ENCODE data around the gene EIF3L. TPM values are rescaled to one million over a fixed set of nuclear protein-coding genes. Genes with fewer than 3 reads are reported as not detected.

EIF3L gene
- total and polyA plus RNA-seq, 2 of the 8 experiments (the other 6 are each of a cell fraction or from before 2014, with no cell fraction given), result 639 to 886 TPM

DNA sequence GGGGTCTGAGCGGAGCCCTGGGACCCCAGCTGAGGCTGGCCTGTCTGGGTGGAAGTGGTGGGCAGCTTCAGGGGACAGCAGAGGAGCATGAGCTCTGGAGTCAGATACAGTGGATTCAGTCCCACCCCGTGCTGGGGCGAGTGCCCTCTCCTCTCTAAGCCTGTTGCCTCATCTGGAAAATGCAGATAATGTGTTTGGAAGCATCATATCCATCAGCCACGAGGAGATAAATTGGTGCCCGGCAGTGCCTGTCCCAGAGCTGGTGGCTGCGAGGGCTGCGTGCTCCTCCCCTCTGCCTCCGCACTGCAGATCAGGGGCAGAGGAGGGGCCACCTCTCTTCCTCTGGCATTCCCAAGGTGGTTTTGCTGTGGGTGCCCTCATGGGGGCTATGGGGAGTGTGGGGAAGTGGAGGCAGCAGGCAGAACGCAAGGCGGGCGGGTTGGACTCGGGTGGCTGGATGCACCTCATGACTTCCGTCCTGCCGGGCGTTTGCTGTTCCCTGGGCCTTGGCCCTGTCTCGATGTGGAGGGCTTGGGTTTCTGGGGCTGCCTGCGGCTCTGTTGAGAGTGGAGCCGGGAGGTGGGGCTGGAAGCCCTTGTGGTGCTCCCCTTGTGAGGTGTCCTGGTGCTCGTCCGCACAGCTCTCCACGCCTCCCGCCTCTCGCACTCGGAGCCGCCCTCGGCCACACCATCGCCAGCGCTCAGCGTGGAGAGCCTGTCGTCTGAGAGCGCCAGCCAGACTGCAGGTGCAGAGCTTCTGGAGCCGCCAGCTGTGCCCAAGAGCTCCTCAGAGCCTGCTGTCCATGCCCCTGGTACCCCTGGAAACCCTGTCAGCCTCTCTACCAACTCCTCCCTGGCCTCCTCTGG is 77.8 kb downstream of the EIF3L start:
- H3K4me1 ChIP-seq (replicated peaks in 1 of 4; ENCODE audit: control insufficient read depth in 3 of 4, insufficient read depth in 4 of 4, low read length in 3 of 4), result no peaks in the 10 kb centered on the region
- H4K20me1 ChIP-seq (replicated peaks in 1 of 2; ENCODE audit: control insufficient read depth in 1 of 2, insufficient read depth in 2 of 2, low read length in 2 of 2), result peaks cover 0 to 4% of the 10 kb centered on the region in 2 experiments
- H2BK15ac ChIP-seq (ENCODE audit: low read length), result no peak overlapping the region
- H3K4ac ChIP-seq (replicated peaks; ENCODE audit: insufficient read length, low read depth, low read length), result no peak overlapping the region
- H2AK5ac ChIP-seq (ENCODE audit: low read depth, low read length), result no peak overlapping the region
- no peaks in the 10 kb centered on the region for H3K79me1 ChIP-seq (ENCODE audit: low read depth, low read length)
- no peak overlapping the region for H3K27ac ChIP-seq (ENCODE audit: low read depth, low read length)
- no peaks in the 10 kb centered on the region for H3K27me3 ChIP-seq (replicated peaks in 1 of 4; ENCODE audit: control insufficient read depth in 3 of 4, extremely low read depth in 1 of 4, insufficient read depth in 3 of 4, low read length in 3 of 4)
- no peak overlapping the region for H3K9ac ChIP-seq (replicated peaks in 1 of 4; ENCODE audit: extremely low read depth in 1 of 4, low read depth in 3 of 4, low read length in 3 of 4)
- H3K23ac ChIP-seq (ENCODE audit: insufficient read length), result no peak overlapping the region
- no peak overlapping the region for H3K56ac ChIP-seq (replicated peaks; ENCODE audit: insufficient read length, low read depth, low read length)
- H3K9me3 ChIP-seq (ENCODE audit: insufficient read depth in 2 of 2, low read depth in 1 of 2, low read length in 1 of 2), result no peaks in the 10 kb centered on the region
- H3K79me2 ChIP-seq (ENCODE audit: control insufficient read depth in 1 of 2, insufficient read depth in 2 of 2, low read length in 2 of 2), result no peaks in the 10 kb centered on the region
- DNase-seq (ENCODE audit: low read depth in 1 of 2, low spot score in 2 of 2) (no peak), FAIRE-seq (no peak)
- no peak overlapping the region for H2BK12ac ChIP-seq (ENCODE audit: low read depth, low read length)
- H2BK120ac ChIP-seq (replicated peaks; ENCODE audit: low read depth, low read length), result no peak overlapping the region
- no peak overlapping the region for H2BK5ac ChIP-seq (ENCODE audit: low read depth, low read length)
- H4K8ac ChIP-seq (ENCODE audit: extremely low read depth, insufficient read depth, low read length), result no peak overlapping the region
- H3K4me3 ChIP-seq (ENCODE audit: extremely low read depth in 1 of 4, insufficient read depth in 2 of 4, low read depth in 3 of 4, low read length in 4 of 4), result no peak overlapping the region
- no peak overlapping the region for H2BK20ac ChIP-seq (ENCODE audit: low read length)
- 93% methylated on average over 31 of the region's 32 CpGs; no CpG with 5 or more reads in 1 of the 2 experiments for whole genome bisulfite sequencing, 2 experiments (ENCODE audit: extremely low coverage in 1 of 2, insufficient coverage in 1 of 2, insufficient read length in 1 of 2, insufficient replicate concordance in 2 of 2, low coverage in 1 of 2, low lambda C conversion rate in 2 of 2, missing lambda C conversion rate in 1 of 2)
- H2AFZ ChIP-seq (ENCODE audit: low read length), result no peak overlapping the region
- ChIA-PET CTCF (ENCODE audit: partially characterized antibody) (interaction anchor here (0.6 to 10.4 kb wide), 10 partner anchors 9 to 227 kb away, joined by 3 to 158 read pairs (median 4); partner anchors contain the start of gene MICALL1), POLR2A (ENCODE audit: partially characterized antibody) (interaction anchor here (0.6 to 2.6 kb wide), 6 partner anchors 15 to 67 kb away, joined by 3 to 8 read pairs (median 3); partner anchors contain the start of gene MICALL1)
- no peak overlapping the region for H3K14ac ChIP-seq (ENCODE audit: insufficient read length)
- no peak overlapping the region for H3K18ac ChIP-seq (ENCODE audit: extremely low read depth, low read length)
- no peak overlapping the region for H3K4me2 ChIP-seq (ENCODE audit: insufficient read depth in 1 of 2, low read depth in 2 of 2, low read length in 2 of 2)
- no peak overlapping the region for H4K91ac ChIP-seq (replicated peaks; ENCODE audit: insufficient read length, low read length)
- no peaks in the 10 kb centered on the region for H3K23me2 ChIP-seq (ENCODE audit: low read depth, low read length)
- H3K36me3 ChIP-seq (ENCODE audit: control insufficient read depth in 2 of 4, insufficient read depth in 4 of 4, low read length in 3 of 4), result peaks cover 3 to 13% (median 8%) of the 10 kb centered on the region in 4 experiments; a peak in 7 of 8 replicates
- no peak overlapping the region for H4K5ac ChIP-seq (ENCODE audit: insufficient read length, low read depth, low read length)
- no peak for TF ChIP-seq SIRT6 (IDR thresholded peaks at IDR 0.05; ENCODE audit: low read length)
- TF ChIP-seq SIN3A (conservative IDR thresholded peaks at IDR 0.05 in 1 of 2, IDR thresholded peaks at IDR 0.05 in 1 of 2; ENCODE audit: low read depth in 1 of 2, low read length in 2 of 2), result no peak
- no peak for TF ChIP-seq SRF (IDR thresholded peaks at IDR 0.05; ENCODE audit: low read depth, low read length)
